Lung (tissue), 12 donors: ENCODE measurements around the gene TBX4. TPM values are rescaled to one million over a fixed set of nuclear protein-coding genes. Genes with fewer than 3 reads are reported as not detected.

ENCODE experiments used
- ATAC-seq: fragments of 200-7000 bp; cut with Tn5 transposase; one replicate; pipeline ENCODE4 v1.9.1; 2020; ENCODE audit warnings: moderate number of reproducible peaks; ENCODE audit not compliant: insufficient read depth, low FRiP score
- DNase-seq, 3 donors: peaks; one replicate each; pipeline ENCODE4 v3.0.0-alpha.2; 2013 to 2017
- H3K27ac ChIP-seq, 2 donors: one replicate each; pipeline ENCODE4 v1.5.1; 2013; ENCODE audit warnings: mild to moderate bottlenecking in 2 of 2, moderate library complexity in 2 of 2, control low read depth in 1 of 2, inconsistent platforms in 1 of 2, low read depth in 1 of 2, low read length in 1 of 2
- H3K27me3 ChIP-seq, 3 donors: one replicate each; pipeline ENCODE4 v1.5.1; 2013; ENCODE audit warnings: low read length in 2 of 3; ENCODE audit not compliant: control insufficient read depth in 3 of 3, insufficient read depth in 3 of 3
- H3K36me3 ChIP-seq, 4 donors: one replicate each; pipeline ENCODE4 v1.5.1; 2013; ENCODE audit warnings: low read length in 4 of 4, mild to moderate bottlenecking in 1 of 4, moderate library complexity in 1 of 4; ENCODE audit not compliant: control insufficient read depth in 4 of 4, insufficient read depth in 4 of 4
- H3K4me1 ChIP-seq, 5 donors: one replicate each; pipeline ENCODE4 v1.5.1; 2013; ENCODE audit warnings: low read length in 5 of 5, mild to moderate bottlenecking in 2 of 5, moderate library complexity in 1 of 5; ENCODE audit not compliant: control insufficient read depth in 5 of 5, insufficient read depth in 5 of 5
- H3K4me3 ChIP-seq: one replicate; pipeline ENCODE4 v1.5.1; 2013; ENCODE audit warnings: mild to moderate bottlenecking, control low read depth, moderate library complexity
- H3K9ac ChIP-seq, 2 donors: one replicate each; pipeline ENCODE4 v1.5.1; 2013; ENCODE audit warnings: low read length in 2 of 2, control low read depth in 1 of 2; ENCODE audit not compliant: insufficient read depth in 1 of 2
- H3K9me3 ChIP-seq, 4 donors: one replicate each; pipeline ENCODE4 v1.5.1; 2013; ENCODE audit warnings: low read length in 3 of 4, mild to moderate bottlenecking in 1 of 4, moderate library complexity in 1 of 4; ENCODE audit not compliant: control insufficient read depth in 4 of 4, insufficient read depth in 3 of 4
- WGBS, 2 donors: extraction: QIAGEN DNeasy Blood & Tissue Kit; methylation state at CpG; one replicate each; pipeline ENCODE4 v1.1.7; 2013; 5-methylcytosine and 5-hydroxymethylcytosine counted together
- polyA plus RNA-seq, 2 donors: library from polyadenylated mRNA; stranded (reverse); fragments of 200-250 nt; gene quantifications; one replicate each; pipeline ENCODE4 v1.2.1, GENCODE V29; 2013
- total RNA-seq, 2 donors: library from RNA; depleted of rRNA in 1 of 2; stranded (reverse); fragments of >200 nt in 1 of 2; gene quantifications; one replicate each; pipeline ENCODE4 v1.2.1, GENCODE V29; 2014 to 2021
- TF ChIP-seq, protein P1 (sequence below): IDR thresholded peaks from 2 replicates; pipeline ENCODE4 v1.5.1; 2012; ENCODE audit warnings: mild to moderate bottlenecking; ENCODE audit errors: control extremely low read depth, extremely low read depth
- donor health status: control.
- donor health status: control.
- donor health status: Bipolar disorder and iron deficiency.
- donor health status: healthy.
- donor health status: DM: yes; HTN: yes; CAD: no.

Gene TBX4
- total and polyA plus RNA-seq, 4 donors, result 6.1 to 53.7 (median 22.0) TPM

DNA sequence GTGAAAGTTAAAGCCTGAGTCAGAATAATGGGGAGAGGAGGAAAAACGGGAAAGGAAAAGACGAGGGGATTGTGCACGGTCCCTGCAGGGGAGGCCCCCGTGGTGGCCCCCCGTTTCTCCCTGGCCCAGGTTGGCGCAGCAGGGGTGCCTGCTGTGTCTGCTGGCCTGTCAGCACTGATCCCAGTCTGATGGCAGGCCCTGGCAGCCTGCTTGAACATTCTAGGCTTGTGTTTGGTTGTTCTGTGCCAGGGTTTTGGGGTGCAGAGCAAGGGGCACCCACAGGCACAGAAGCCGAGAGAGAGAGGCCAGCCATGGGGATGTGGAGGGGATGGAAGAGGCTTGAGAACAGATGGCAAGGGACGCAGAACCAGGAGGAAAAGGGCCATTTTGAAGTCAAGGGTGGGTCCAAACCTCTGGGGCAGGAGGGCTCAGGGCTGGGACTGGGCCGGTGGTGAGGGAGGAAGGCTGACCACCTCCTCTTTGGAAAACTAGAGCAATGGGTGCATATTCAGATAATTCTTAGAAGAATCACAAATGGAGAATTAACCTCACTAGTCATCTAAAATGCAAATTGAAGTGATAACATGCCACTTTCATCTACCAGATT, 35.9 kb downstream of the TBX4 start:
- 82 to 84% methylated on average over 9 of the region's 9 CpGs for WGBS, 2 donors
- H3K4me3 ChIP-seq, result no peak overlapping the region
- H3K27me3 ChIP-seq, result peaks cover 0 to 2% (median 0%) of the 10 kb centered on the region in 3 donors
- no peak for ATAC-seq
- H3K36me3 ChIP-seq, result peaks cover 0 to 23% (median 8%) of the 10 kb centered on the region in 4 donors
- peaks cover 0 to 59% (median 22%) of the 10 kb centered on the region in 5 donors for H3K4me1 ChIP-seq
- no peak for DNase-seq
- TF ChIP-seq, protein P1, sequence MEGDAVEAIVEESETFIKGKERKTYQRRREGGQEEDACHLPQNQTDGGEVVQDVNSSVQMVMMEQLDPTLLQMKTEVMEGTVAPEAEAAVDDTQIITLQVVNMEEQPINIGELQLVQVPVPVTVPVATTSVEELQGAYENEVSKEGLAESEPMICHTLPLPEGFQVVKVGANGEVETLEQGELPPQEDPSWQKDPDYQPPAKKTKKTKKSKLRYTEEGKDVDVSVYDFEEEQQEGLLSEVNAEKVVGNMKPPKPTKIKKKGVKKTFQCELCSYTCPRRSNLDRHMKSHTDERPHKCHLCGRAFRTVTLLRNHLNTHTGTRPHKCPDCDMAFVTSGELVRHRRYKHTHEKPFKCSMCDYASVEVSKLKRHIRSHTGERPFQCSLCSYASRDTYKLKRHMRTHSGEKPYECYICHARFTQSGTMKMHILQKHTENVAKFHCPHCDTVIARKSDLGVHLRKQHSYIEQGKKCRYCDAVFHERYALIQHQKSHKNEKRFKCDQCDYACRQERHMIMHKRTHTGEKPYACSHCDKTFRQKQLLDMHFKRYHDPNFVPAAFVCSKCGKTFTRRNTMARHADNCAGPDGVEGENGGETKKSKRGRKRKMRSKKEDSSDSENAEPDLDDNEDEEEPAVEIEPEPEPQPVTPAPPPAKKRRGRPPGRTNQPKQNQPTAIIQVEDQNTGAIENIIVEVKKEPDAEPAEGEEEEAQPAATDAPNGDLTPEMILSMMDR, result no peak
- H3K9ac ChIP-seq, result no peak overlapping the region
- no peak overlapping the region for H3K27ac ChIP-seq
- peaks cover 0 to under 1% (median 0%) of the 10 kb centered on the region in 4 donors for H3K9me3 ChIP-seq

DNA sequence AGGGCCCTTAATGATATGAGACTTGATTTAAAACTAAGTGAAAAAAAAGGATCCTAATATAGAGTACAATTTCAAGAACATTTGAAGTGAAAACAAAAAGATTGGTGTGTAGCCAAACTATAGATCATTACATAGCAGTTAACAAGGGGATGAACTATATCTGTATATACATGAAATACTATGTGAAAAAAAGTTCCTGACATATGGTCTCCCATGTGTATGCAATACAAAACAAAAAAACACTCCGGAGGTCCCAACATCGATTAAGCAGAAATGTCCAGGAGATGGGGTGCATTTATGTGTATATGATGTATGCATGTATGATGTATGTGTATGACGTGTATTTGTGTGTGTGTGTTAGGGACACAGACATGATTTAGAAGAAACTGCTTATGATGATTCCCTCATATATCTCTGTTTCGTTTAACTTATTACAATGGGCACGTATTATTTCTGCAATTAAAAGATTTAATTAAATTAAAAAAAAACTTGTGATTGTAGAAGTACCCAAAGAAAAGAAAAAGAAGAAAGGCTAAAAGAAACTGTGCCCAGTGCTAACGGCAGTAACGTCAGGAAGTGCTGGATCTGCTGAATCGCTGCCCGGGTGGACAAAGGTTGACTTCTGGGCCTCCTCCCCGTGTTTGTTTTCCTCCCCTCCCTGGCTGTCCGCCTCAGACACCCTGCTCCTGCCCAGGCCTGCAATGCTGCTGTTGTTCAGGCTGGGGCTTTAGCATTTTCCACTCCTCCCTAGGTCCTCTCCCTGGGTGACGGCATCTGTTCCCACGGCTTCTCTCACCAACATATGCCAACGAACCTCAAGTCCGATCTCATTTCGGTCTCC, 36.9 kb downstream of the TBX4 start:
- peaks cover 0 to 12% (median 5%) of the 10 kb centered on the region in 4 donors for H3K36me3 ChIP-seq
- peaks cover 0 to 49% (median 22%) of the 10 kb centered on the region in 5 donors for H3K4me1 ChIP-seq
- H3K4me3 ChIP-seq, result no peak overlapping the region
- no peak overlapping the region for H3K27ac ChIP-seq
- TF ChIP-seq, protein P1, result no peak
- DNase-seq (no peak), ATAC-seq (no peak)
- peaks cover 0 to 2% (median 0%) of the 10 kb centered on the region in 4 donors for H3K9me3 ChIP-seq
- no peak overlapping the region for H3K9ac ChIP-seq
- H3K27me3 ChIP-seq, result peaks cover 0 to 2% (median 0%) of the 10 kb centered on the region in 3 donors
- 81 to 83% methylated on average over 16 of the region's 16 CpGs for WGBS, 2 donors

DNA sequence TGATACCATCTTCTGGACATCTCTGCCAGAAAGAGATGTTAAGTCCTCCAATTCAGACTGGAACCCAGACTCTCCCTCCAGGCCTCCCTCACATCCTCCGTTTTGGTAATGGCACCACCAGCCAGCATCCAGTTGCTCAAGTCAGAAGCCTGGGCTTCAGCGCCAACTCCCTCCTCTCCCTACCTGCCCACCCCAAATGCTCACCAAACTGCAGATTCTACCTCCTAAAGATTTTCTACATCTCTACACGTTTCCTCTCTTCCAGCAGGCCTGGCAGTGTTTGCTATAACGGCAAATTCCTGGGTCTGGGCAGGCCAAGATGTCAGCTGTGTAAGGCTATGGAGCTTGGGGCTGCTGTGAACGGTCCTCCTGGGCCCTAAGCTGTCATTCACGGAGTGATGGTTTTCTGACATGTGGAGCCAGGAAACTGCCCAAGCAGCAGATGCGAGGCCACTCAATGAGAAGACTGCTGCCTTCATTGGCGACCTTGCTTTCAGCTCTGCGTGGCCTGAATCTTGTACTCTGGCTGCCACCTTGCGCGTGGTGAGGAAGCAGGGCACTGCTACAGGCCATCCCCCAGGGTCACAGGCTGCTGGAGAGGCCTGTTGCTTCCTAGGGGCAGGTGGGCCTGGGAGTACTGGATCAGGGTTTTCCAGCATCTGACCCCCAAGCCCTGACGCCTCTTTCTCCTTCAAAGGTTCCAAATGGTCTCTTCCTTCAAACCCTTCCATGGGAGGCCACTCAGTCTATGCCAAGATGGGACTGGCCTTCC, 37.7 kb downstream of the TBX4 start:
- peaks cover 0 to 9% (median 4%) of the 10 kb centered on the region in 4 donors for H3K36me3 ChIP-seq
- TF ChIP-seq, protein P1, result no peak
- H3K4me3 ChIP-seq, result no peak overlapping the region
- ATAC-seq, result no peak
- no peak overlapping the region for H3K9ac ChIP-seq
- peaks cover 0 to 2% (median 0%) of the 10 kb centered on the region in 3 donors for H3K27me3 ChIP-seq
- H3K9me3 ChIP-seq, result peaks cover 0 to 2% (median 0%) of the 10 kb centered on the region in 4 donors
- peaks cover 0 to 45% (median 22%) of the 10 kb centered on the region in 5 donors for H3K4me1 ChIP-seq
- no peak for DNase-seq
- H3K27ac ChIP-seq, result peak overlapping the region in 1 of 2 donors; percentile 15
- 89 to 94% methylated on average over 12 of the region's 12 CpGs for WGBS, 2 donors
